Naive thymus-derived CD4-positive, alpha-beta T cell (primary cell): ENCODE data around the gene RIMKLB. TPM values are rescaled to one million over a fixed set of nuclear protein-coding genes. Genes with fewer than 3 reads are reported as not detected.

Source experiments
- ATAC-seq: fragments of 150-1000 bp; cut with Tn5 transposase; 2 replicates; pipeline ENCODE4 v1.10.0; 2021; ENCODE audit warnings: mild to moderate bottlenecking, moderate library complexity
- CTCF ChIA-PET: fragments of 350-600 bp; sonication (Branson Sonifier 250); formaldehyde crosslinking; loops from one replicate; lab custom pipeline; 2021; ENCODE audit warnings: antibody characterized with exemption; lab: Charles Lee
- POLR2A ChIA-PET: fragments of 350-600 bp; sonication (Branson Sonifier 250); formaldehyde crosslinking; loops from one replicate; lab custom pipeline; 2021; ENCODE audit warnings: antibody characterized with exemption, inconsistent platforms; lab: Charles Lee
- DNase-seq, 9 donors: peaks; one replicate each; pipeline versions ENCODE4 v3.0.0 to v3.0.0-alpha.2; 2020 to 2022; ENCODE audit warnings: mixed read lengths in 1 of 9
- H3K27ac ChIP-seq: one replicate; pipeline ENCODE4 v1.7.0; 2013; ENCODE audit warnings: mild to moderate bottlenecking, low read depth, low read length, moderate library complexity
- H3K27me3 ChIP-seq, 2 donors: one replicate each; pipeline ENCODE4 v1.7.0; 2013; ENCODE audit warnings: low read length in 2 of 2, mild to moderate bottlenecking in 2 of 2, moderate library complexity in 2 of 2; ENCODE audit not compliant: control insufficient read depth in 2 of 2, insufficient read depth in 2 of 2
- H3K36me3 ChIP-seq, 3 experiments: 1 replicate in 2 of 3; 2 replicates in 1 of 3; pipeline ENCODE4 v1.7.0; 2013; ENCODE audit warnings: low read length in 3 of 3, mild to moderate bottlenecking in 3 of 3, moderate library complexity in 1 of 3; ENCODE audit not compliant: insufficient read depth in 3 of 3, control insufficient read depth in 2 of 3
- H3K4me1 ChIP-seq, 2 donors: one replicate each; pipeline ENCODE4 v1.7.0; 2013; ENCODE audit warnings: low read length in 2 of 2, mild to moderate bottlenecking in 2 of 2, moderate library complexity in 1 of 2; ENCODE audit not compliant: control insufficient read depth in 2 of 2, insufficient read depth in 2 of 2
- H3K4me3 ChIP-seq: 2 replicates; pipeline ENCODE4 v1.7.0; 2013; ENCODE audit warnings: mild to moderate bottlenecking, low read length
- H3K9me3 ChIP-seq, 3 experiments: 1 replicate in 2 of 3; 2 replicates in 1 of 3; pipeline ENCODE4 v1.7.0; 2013; ENCODE audit warnings: low read length in 3 of 3; ENCODE audit not compliant: control insufficient read depth in 2 of 3
- H3K27ac Mint-ChIP-seq, 9 donors: one replicate each; pipeline ENCODE4 v1.8.0; 2020 to 2022; ENCODE audit warnings: mixed read lengths in 9 of 9, mild to moderate bottlenecking in 8 of 9, moderate library complexity in 5 of 9, inconsistent platforms in 2 of 9
- H3K27me3 Mint-ChIP-seq, 5 donors: one replicate each; pipeline ENCODE4 v1.8.0; 2021 to 2022; ENCODE audit warnings: mixed read lengths in 5 of 5, mild to moderate bottlenecking in 1 of 5
- H3K36me3 Mint-ChIP-seq, 5 donors: one replicate each; pipeline ENCODE4 v1.8.0; 2020 to 2022; ENCODE audit warnings: mixed read lengths in 5 of 5, mild to moderate bottlenecking in 3 of 5, inconsistent platforms in 1 of 5
- H3K4me1 Mint-ChIP-seq, 7 donors: one replicate each; pipeline ENCODE4 v1.8.0; 2020 to 2022; ENCODE audit warnings: mixed read lengths in 7 of 7, mild to moderate bottlenecking in 3 of 7, inconsistent platforms in 1 of 7
- H3K4me3 Mint-ChIP-seq, 10 donors: one replicate each; pipeline ENCODE4 v1.8.0; 2020 to 2022; ENCODE audit warnings: mild to moderate bottlenecking in 10 of 10, mixed read lengths in 10 of 10, moderate library complexity in 6 of 10, inconsistent platforms in 2 of 10
- H3K9me3 Mint-ChIP-seq, 11 donors: one replicate each; pipeline ENCODE4 v1.8.0; 2020 to 2022; ENCODE audit warnings: mixed read lengths in 11 of 11, mild to moderate bottlenecking in 4 of 11, inconsistent platforms in 1 of 11, moderate library complexity in 1 of 11
- intact Hi-C, 2 donors: fragments of 100-400 bp; cut with micrococcal nuclease; formaldehyde crosslinking; loops; one replicate each; pipeline ENCODE4 v1.15.1; 2023
- polyA plus RNA-seq, 2 donors: library from polyadenylated mRNA; unstranded; fragments of 300-500 nt; fragmentation: Illumina TruSeq; gene quantifications; one replicate each; pipeline ENCODE4 v1.2.3, GENCODE V29; 2021
- total RNA-seq, 6 experiments: library from RNA in 5 of 6; stranded (reverse) in 5 of 6; gene quantifications; 1 replicate in 5 of 6; 2 replicates in 1 of 6; pipeline ENCODE4 v1.2.3 and lab custom pipeline; 2021 to 2026

Gene RIMKLB
- total and polyA plus RNA-seq, 7 experiments from 2014 or later = 1.8 to 31.3 (median 13.3) TPM

DNA sequence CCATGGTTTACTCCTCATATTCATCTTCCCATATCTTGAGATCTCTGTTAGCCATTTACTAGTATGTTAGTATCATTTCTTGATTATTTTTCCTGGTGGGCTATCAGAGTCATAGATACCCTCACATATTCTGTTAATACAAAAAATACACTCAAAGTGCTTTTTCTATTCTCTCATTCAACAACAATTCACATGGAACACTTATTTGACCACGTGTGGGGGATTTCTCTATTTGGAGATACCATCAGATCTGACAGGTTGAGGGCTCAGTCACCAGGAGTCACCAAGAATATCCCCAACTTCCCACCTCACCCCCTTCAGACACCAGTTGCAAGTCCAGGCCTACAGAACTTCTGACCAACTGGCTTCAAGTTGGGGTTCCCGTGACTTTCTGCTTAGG lies 72.7 kb downstream of the RIMKLB start:
- DNase-seq = no peak
- CTCF ChIA-PET = no interaction called here
- no peak for ATAC-seq

DNA sequence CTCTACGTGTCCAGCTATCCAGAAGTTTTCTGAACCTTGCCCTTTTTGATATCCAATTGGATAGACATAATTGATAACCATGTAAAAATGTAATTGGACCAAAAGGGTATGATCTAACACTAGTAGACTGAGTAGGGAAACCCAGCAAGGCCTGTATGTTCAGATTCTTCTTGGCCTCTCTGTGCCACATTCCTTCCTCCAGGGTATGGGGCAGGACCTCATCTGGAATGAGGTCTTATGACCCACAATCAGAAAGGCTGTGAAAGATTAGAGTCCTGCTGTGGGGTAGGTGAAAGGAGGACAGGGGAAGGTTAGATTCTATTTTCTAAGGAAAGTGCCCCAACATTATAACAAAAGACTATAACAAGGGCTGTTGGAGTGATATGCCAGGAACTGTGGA lies 73.3 kb downstream of the RIMKLB start:
- ChIA-PET CTCF (no interaction called here), POLR2A (no interaction called here)
- Mint-ChIP-seq H3K36me3 (peaks cover 0 to 46% (median 17%) of the 10 kb centered on the region in 5 donors), H3K9me3 (no peaks in the 10 kb centered on the region), H3K4me3 (no peak overlapping the region), H3K27ac (peak overlapping the region in 1 of 9 donors; percentile 71), H3K27me3 (no peaks in the 10 kb centered on the region), H3K4me1 (peaks cover 0 to 5% (median 0%) of the 10 kb centered on the region in 7 donors)
- intact Hi-C loops = no loop called here
- ATAC-seq (no peak), DNase-seq (no peak)
- Histone ChIP-seq H3K4me3 (no peak overlapping the region), H3K27ac (no peak overlapping the region), H3K36me3 (peaks cover 0 to 7% (median 0%) of the 10 kb centered on the region in 3 experiments), H3K9me3 (no peaks in the 10 kb centered on the region), H3K27me3 (no peaks in the 10 kb centered on the region), H3K4me1 (no peaks in the 10 kb centered on the region)

More for the DNA sequence above, 72.7 kb downstream of the RIMKLB start:
- Histone ChIP-seq H3K27ac (no peak overlapping the region), H3K9me3 (no peaks in the 10 kb centered on the region), H3K4me1 (no peaks in the 10 kb centered on the region), H3K36me3 (peaks cover 0 to 7% (median 0%) of the 10 kb centered on the region in 3 experiments), H3K27me3 (no peaks in the 10 kb centered on the region), H3K4me3 (no peak overlapping the region)
- Mint-ChIP-seq H3K27ac (no peak overlapping the region), H3K4me3 (no peak overlapping the region), H3K4me1 (peaks cover 0 to 5% (median 0%) of the 10 kb centered on the region in 7 donors), H3K27me3 (no peaks in the 10 kb centered on the region), H3K36me3 (peaks cover 0 to 48% (median 17%) of the 10 kb centered on the region in 5 donors), H3K9me3 (no peaks in the 10 kb centered on the region)
- POLR2A ChIA-PET = no interaction called here
- intact Hi-C loops = no loop called here

DNA sequence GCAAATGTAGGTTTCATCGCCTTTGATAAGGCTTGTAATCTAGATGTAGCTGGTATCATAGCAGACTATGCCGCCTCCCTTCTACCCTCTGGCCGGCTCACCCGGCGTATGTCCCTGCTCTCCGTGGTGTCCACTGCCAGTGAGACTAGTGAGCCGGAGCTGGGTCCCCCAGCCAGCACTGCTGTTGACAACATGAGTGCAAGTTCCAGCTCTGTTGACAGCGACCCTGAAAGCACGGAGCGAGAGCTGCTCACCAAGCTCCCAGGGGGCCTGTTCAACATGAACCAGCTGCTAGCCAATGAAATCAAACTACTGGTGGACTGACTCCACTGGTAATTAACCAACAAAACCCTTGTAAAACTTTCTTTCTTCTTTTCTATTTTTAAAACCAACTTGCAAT lies 75.7 kb downstream of the RIMKLB start:
- H3K4me1 ChIP-seq = no peaks in the 10 kb centered on the region
- Mint-ChIP-seq H3K27me3 (peaks cover 0 to 2% (median 0%) of the 10 kb centered on the region in 5 donors), H3K4me3 (no peak overlapping the region), H3K27ac (no peak overlapping the region), H3K4me1 (no peaks in the 10 kb centered on the region), H3K36me3 (peaks cover 0 to 43% (median 12%) of the 10 kb centered on the region in 5 donors), H3K9me3 (no peaks in the 10 kb centered on the region)
- no peaks in the 10 kb centered on the region for H3K9me3 ChIP-seq
- H3K36me3 ChIP-seq = peaks cover 0 to 7% (median 0%) of the 10 kb centered on the region in 3 experiments
- ChIA-PET POLR2A (no interaction called here), CTCF (no interaction called here)
- H3K27ac ChIP-seq = no peak overlapping the region
- ATAC-seq (no peak), DNase-seq (no peak)
- intact Hi-C loops = no loop called here
- no peaks in the 10 kb centered on the region for H3K27me3 ChIP-seq
- H3K4me3 ChIP-seq = no peak overlapping the region

DNA sequence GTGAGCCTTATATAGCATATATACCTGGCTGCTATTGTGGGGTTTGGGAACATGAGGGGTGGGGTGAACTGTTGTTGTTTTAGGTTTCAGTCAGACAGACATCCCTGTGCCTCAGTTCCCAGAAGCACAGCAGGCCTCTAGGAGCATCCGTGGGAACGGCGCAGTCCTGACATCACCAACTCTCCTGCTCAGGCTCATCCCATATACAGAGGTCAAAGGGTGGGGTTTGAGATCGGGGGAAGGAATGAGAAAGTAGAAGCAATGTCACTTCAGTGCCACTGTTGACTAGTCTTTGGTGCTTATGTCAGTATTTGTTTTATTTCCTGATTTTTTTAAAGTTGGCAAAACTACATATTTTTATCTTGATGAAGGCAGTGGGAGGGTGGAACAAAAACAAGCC lies 81.5 kb downstream of the RIMKLB start:
- H3K27me3 ChIP-seq = no peaks in the 10 kb centered on the region
- no peaks in the 10 kb centered on the region for H3K9me3 Mint-ChIP-seq
- ATAC-seq (no peak), DNase-seq (no peak)
- no peak overlapping the region for H3K27ac Mint-ChIP-seq
- no peaks in the 10 kb centered on the region for H3K9me3 ChIP-seq
- peaks cover 0 to 5% (median 0%) of the 10 kb centered on the region in 5 donors for H3K27me3 Mint-ChIP-seq
- H3K36me3 ChIP-seq = peaks cover 0 to 5% (median 0%) of the 10 kb centered on the region in 3 experiments
- no peaks in the 10 kb centered on the region for H3K4me1 ChIP-seq
- CTCF ChIA-PET = interaction anchor here (0.6 kb wide), 1 partner anchor 249 kb away, joined by 3 read pairs; no protein-coding TSS in a partner anchor
- no peak overlapping the region for H3K4me3 ChIP-seq
- POLR2A ChIA-PET = no interaction called here
- intact Hi-C loops = no loop called here
- no peak overlapping the region for H3K4me3 Mint-ChIP-seq
- no peak overlapping the region for H3K27ac ChIP-seq
- peaks cover 0 to 31% (median 5%) of the 10 kb centered on the region in 5 donors for H3K36me3 Mint-ChIP-seq
- H3K4me1 Mint-ChIP-seq = no peaks in the 10 kb centered on the region

DNA sequence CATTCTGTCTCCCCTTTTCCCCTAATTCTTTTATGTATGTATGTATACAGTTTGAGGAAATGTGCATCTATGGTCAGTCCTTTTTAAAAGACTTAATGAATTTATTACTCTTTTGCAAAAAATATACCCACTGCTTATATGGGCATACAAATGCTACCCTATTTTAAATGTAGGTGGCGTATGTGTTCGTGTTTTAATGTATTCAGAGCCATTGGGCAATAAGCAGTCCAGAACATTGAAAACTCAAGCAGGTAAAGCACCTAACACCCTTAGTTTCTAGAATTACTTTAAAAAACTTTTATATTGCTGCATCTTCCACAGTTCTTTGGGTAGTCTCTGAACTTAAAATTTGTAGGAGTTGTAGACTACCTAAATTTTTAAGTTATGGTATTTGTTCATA lies 82.1 kb downstream of the RIMKLB start:
- Mint-ChIP-seq H3K9me3 (no peaks in the 10 kb centered on the region), H3K36me3 (peaks cover 0 to 25% (median 5%) of the 10 kb centered on the region in 5 donors), H3K27me3 (peaks cover 0 to 5% (median 0%) of the 10 kb centered on the region in 5 donors), H3K4me3 (no peak overlapping the region), H3K27ac (no peak overlapping the region), H3K4me1 (no peaks in the 10 kb centered on the region)
- H3K27ac ChIP-seq = no peak overlapping the region
- H3K9me3 ChIP-seq = no peaks in the 10 kb centered on the region
- H3K4me3 ChIP-seq = no peak overlapping the region
- CTCF ChIA-PET = no interaction called here
- no peaks in the 10 kb centered on the region for H3K27me3 ChIP-seq
- DNase-seq = no peak
- intact Hi-C loops = loop anchor here in 1 of 2 donors (1.0 to 2.0 kb wide), 2 partner anchors 97 to 269 kb away; no protein-coding TSS in a partner anchor
- H3K36me3 ChIP-seq = peaks cover 0 to 5% (median 0%) of the 10 kb centered on the region in 3 experiments
- no peaks in the 10 kb centered on the region for H3K4me1 ChIP-seq
- no peak for ATAC-seq
- POLR2A ChIA-PET = no interaction called here

DNA sequence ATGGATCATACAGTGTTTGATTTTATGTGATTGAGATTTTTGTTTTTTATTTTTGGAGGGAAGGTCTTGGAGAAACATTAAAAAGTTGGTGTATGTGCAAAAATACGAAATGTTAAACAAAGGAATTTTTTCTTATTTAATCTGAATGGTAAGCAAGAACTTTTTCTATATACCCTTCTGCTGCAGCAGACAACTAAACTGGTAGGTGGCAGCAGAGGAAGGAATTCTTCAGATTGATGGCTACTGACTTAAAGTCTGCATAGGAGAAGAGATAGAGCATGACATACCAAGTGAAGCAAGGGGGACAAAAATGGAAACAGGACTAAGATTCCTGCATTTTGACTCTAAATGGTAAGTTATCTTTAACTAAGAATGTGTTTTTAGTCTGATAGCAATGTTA lies 82.6 kb downstream of the RIMKLB start:
- Histone ChIP-seq H3K27me3 (no peaks in the 10 kb centered on the region), H3K27ac (no peak overlapping the region), H3K36me3 (peaks cover 0 to 5% (median 0%) of the 10 kb centered on the region in 3 experiments), H3K9me3 (no peaks in the 10 kb centered on the region), H3K4me3 (no peak overlapping the region), H3K4me1 (no peaks in the 10 kb centered on the region)
- ChIA-PET CTCF (no interaction called here), POLR2A (no interaction called here)
- Mint-ChIP-seq H3K4me1 (no peaks in the 10 kb centered on the region), H3K36me3 (peaks cover 0 to 20% (median 5%) of the 10 kb centered on the region in 5 donors), H3K27me3 (peaks cover 0 to 5% (median 0%) of the 10 kb centered on the region in 5 donors), H3K9me3 (no peaks in the 10 kb centered on the region), H3K4me3 (no peak overlapping the region), H3K27ac (no peak overlapping the region)
- DNase-seq = peak in 2 of 9 donors; percentile 7 to 12
- ATAC-seq = no peak
- intact Hi-C loops = loop anchor here in 1 of 2 donors (1.0 to 2.0 kb wide), 2 partner anchors 98 to 269 kb away; no protein-coding TSS in a partner anchor
